ENCODE results near the gene CHKA. TPM values are rescaled to one million over a fixed set of nuclear protein-coding genes. Genes with fewer than 3 reads are reported as not detected.
A peak's percentile ranks its signal among the peaks of the same experiment; 100 is the strongest.

The CHKA gene
- total and polyA plus RNA-seq, 2 experiments from 2014 or later: 37.1 to 94.4 TPM

- peaks cover 61% of the 10 kb centered on the region for H4K20me1 ChIP-seq (replicated peaks; ENCODE audit: insufficient read depth)
- H3K79me2 ChIP-seq (replicated peaks; ENCODE audit: insufficient read depth): peaks cover 88% of the 10 kb centered on the region
- Mint-ChIP-seq H3K4me1 (peaks cover 3% of the 10 kb centered on the region; the same call in 1 of the 3 replicates), H3K4me3 (no peak overlapping the region), H3K27me3 (ENCODE audit: insufficient read depth, low read depth, poor library complexity) (peaks cover 14% of the 10 kb centered on the region), H3K9me3 (no peaks in the 10 kb centered on the region), H3K27ac (no peak overlapping the region), H3K36me3 (ENCODE audit: low read depth) (peaks cover 68% of the 10 kb centered on the region)
- no peaks in the 10 kb centered on the region for H3K27me3 ChIP-seq (ENCODE audit: insufficient read depth)
- H2AFZ ChIP-seq: no peak overlapping the region
- H3K36me3 ChIP-seq (ENCODE audit: insufficient read depth): peaks cover 36% of the 10 kb centered on the region
- TF ChIP-seq POLR2AphosphoS5 (IDR thresholded peaks at IDR 0.05; ENCODE audit: low read depth): no peak
- TF ChIP-seq NANOG (IDR thresholded peaks at IDR 0.05; ENCODE audit: borderline replicate concordance): no peak
- peak; percentile 19 to 53; a peak in 3 of 4 replicates for TF ChIP-seq CTCF (conservative IDR thresholded peaks at IDR 0.05; ENCODE audit: low read depth in 2 of 2)
- TF ChIP-seq CREB1 (CRISPR knock-in tag; IDR thresholded peaks at IDR 0.05; ENCODE audit: low read depth): no peak
- TF ChIP-seq EZH2phosphoT487 (IDR thresholded peaks at IDR 0.05; ENCODE audit: unreplicated experiment): no peak
- TF ChIP-seq ZNF331 (CRISPR knock-in tag; IDR thresholded peaks at IDR 0.05; ENCODE audit: low read depth): no peak
- ATAC-seq: peak; percentile 44; the same call in 2 of the 3 replicates
- H3K4me1 ChIP-seq (ENCODE audit: insufficient read depth): no peaks in the 10 kb centered on the region
- no peak for DNase-seq (ENCODE audit: low spot score)
- no peak overlapping the region for H3K4me3 ChIP-seq
- no peak overlapping the region for H3K4me2 ChIP-seq
- H3K9me2 ChIP-seq (ENCODE audit: insufficient read depth): no peaks in the 10 kb centered on the region
- peaks cover 23% of the 10 kb centered on the region; the same call in 1 of the 2 replicates for H3F3A ChIP-seq (replicated peaks; ENCODE audit: low read depth)
- H3K27ac ChIP-seq (ENCODE audit: low read depth): no peak overlapping the region
Measured at GRCh38 chr11:68076371-68077042, 44.7 kb downstream of the CHKA start.

- Mint-ChIP-seq H3K9me3 (no peaks in the 10 kb centered on the region), H3K36me3 (ENCODE audit: low read depth) (peaks cover 70% of the 10 kb centered on the region), H3K4me1 (peaks cover 3% of the 10 kb centered on the region; the same call in 1 of the 3 replicates), H3K4me3 (no peak overlapping the region), H3K27me3 (ENCODE audit: insufficient read depth, low read depth, poor library complexity) (peaks cover 6% of the 10 kb centered on the region), H3K27ac (no peak overlapping the region)
- Histone ChIP-seq H2AFZ (no peak overlapping the region), H4K20me1 (replicated peaks; ENCODE audit: insufficient read depth) (peaks cover 61% of the 10 kb centered on the region), H3K9me2 (ENCODE audit: insufficient read depth) (no peaks in the 10 kb centered on the region), H3K36me3 (ENCODE audit: insufficient read depth) (peaks cover 45% of the 10 kb centered on the region), H3K4me3 (no peak overlapping the region), H3K4me2 (no peak overlapping the region), H3K27ac (ENCODE audit: low read depth) (no peak overlapping the region), H3K79me2 (replicated peaks; ENCODE audit: insufficient read depth) (peaks cover 72% of the 10 kb centered on the region), H3F3A (replicated peaks; ENCODE audit: low read depth) (peaks cover 25% of the 10 kb centered on the region; the same call in 1 of the 2 replicates), H3K4me1 (ENCODE audit: insufficient read depth) (no peaks in the 10 kb centered on the region), H3K27me3 (ENCODE audit: insufficient read depth) (no peaks in the 10 kb centered on the region)
- ATAC-seq (no peak), DNase-seq (ENCODE audit: low spot score) (no peak)
- TF ChIP-seq STAT1 (IDR thresholded peaks at IDR 0.05; ENCODE audit: unreplicated experiment) (no peak), ZNF462 (CRISPR knock-in tag; IDR thresholded peaks at IDR 0.05) (no peak), ETS1 (IDR thresholded peaks at IDR 0.05) (no peak), ZNF331 (CRISPR knock-in tag; IDR thresholded peaks at IDR 0.05; ENCODE audit: low read depth) (no peak), EZH2 (IDR thresholded peaks at IDR 0.05; ENCODE audit: low read depth, unreplicated experiment) (no peak)
Measured at GRCh38 chr11:68074584-68075352, 46.4 kb downstream of the CHKA start.
